AG04450 (cell line): ENCODE results near the gene ADIPOR1. TPM values are rescaled to one million over a fixed set of nuclear protein-coding genes. Genes with fewer than 3 reads are reported as not detected.
"Not testable (repeated sequence)": the region's sequence is repeated elsewhere in the genome, so short reads cannot be mapped to it uniquely, and the experiment has no call there.

Source experiments
- CTCF ChIA-PET: fragments of 300-600, 350-600 bp; formaldehyde crosslinking; extraction: SDS; loops from one replicate; lab custom pipeline; 2022; ENCODE audit warnings: antibody characterized with exemption, inconsistent platforms; lab: Charles Lee
- POLR2A ChIA-PET: fragments of 350-600 bp; formaldehyde crosslinking; extraction: SDS; loops from one replicate; lab custom pipeline; 2021; ENCODE audit warnings: antibody characterized with exemption, inconsistent platforms; lab: Yijun Ruan, JAX
- DNase-seq: peaks from one replicate; pipeline ENCODE4 v3.0.0-alpha.2; 2011; ENCODE audit warnings: low read depth, low spot score
- H3K27ac ChIP-seq: one replicate; pipeline ENCODE4 v1.5.1; 2012; ENCODE audit warnings: low read depth, low read length, control low read depth
- H3K27me3 ChIP-seq: one replicate; pipeline ENCODE4 v1.6.0; 2012; ENCODE audit warnings: low read length; ENCODE audit not compliant: control insufficient read depth, insufficient read depth
- H3K4me3 ChIP-seq: 2 replicates; pipeline ENCODE4 v1.5.1; 2011; ENCODE audit warnings: mild to moderate bottlenecking, low read depth, low read length, control low read depth
- H3K9me3 ChIP-seq: 2 replicates; pipeline ENCODE4 v1.5.1; 2012; ENCODE audit warnings: low read length; ENCODE audit not compliant: control insufficient read depth, insufficient read depth
- CTCF ChIP-seq: IDR thresholded peaks from 2 replicates; pipeline ENCODE4 v1.5.1; 2011; ENCODE audit warnings: low read depth, low read length, control low read depth, inconsistent platforms
- polyA minus RNA-seq: library from RNA; depleted of rRNA, polyadenylated mRNA; stranded (reverse); fragments of >200 nt; gene quantifications from 2 replicates; pipeline ENCODE4 v1.2.3, GENCODE V29; 2011; rRNA and poly(A)+ RNA removed
- polyA plus RNA-seq: library from polyadenylated mRNA; depleted of rRNA; stranded (reverse); fragments of >200 nt; gene quantifications from 2 replicates; pipeline ENCODE4 v1.2.3, GENCODE V29; 2011; rRNA removed

The ADIPOR1 gene, protein sequence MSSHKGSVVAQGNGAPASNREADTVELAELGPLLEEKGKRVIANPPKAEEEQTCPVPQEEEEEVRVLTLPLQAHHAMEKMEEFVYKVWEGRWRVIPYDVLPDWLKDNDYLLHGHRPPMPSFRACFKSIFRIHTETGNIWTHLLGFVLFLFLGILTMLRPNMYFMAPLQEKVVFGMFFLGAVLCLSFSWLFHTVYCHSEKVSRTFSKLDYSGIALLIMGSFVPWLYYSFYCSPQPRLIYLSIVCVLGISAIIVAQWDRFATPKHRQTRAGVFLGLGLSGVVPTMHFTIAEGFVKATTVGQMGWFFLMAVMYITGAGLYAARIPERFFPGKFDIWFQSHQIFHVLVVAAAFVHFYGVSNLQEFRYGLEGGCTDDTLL
- 120 and 124 TPM in 2 replicates for polyA plus RNA-seq
- polyA minus RNA-seq, result 135 and 152 TPM in 2 replicates

- Histone ChIP-seq H3K27me3 (no peaks in the 10 kb centered on the region), H3K9me3 (no peaks in the 10 kb centered on the region; the same call in 1 of the 2 replicates), H3K27ac (peak within 1 kb of the TSS; percentile 61), H3K4me3 (peak within 1 kb of the TSS; percentile 90)
- ChIA-PET CTCF (no interaction called here), POLR2A (no interaction called here)
- no peak for TF ChIP-seq CTCF
- DNase-seq, result no peak
These were observed at the start of gene ADIPOR1 for GRCh38 chr1:202957733-202958543. TSS of gene ADIPOR1 (minus strand) at chr1:202958312. CDS start at chr1:202951070, 7,242 bp downstream.

- TF ChIP-seq CTCF, result no peak
These were observed 49.1 kb upstream of the ADIPOR1 start, which contains the start of gene TMEM183A for GRCh38 chr1:203006948-203007871. TSS of gene TMEM183A (plus strand) at chr1:203007374. CDS start at chr1:203007466, 92 bp downstream.

DNA sequence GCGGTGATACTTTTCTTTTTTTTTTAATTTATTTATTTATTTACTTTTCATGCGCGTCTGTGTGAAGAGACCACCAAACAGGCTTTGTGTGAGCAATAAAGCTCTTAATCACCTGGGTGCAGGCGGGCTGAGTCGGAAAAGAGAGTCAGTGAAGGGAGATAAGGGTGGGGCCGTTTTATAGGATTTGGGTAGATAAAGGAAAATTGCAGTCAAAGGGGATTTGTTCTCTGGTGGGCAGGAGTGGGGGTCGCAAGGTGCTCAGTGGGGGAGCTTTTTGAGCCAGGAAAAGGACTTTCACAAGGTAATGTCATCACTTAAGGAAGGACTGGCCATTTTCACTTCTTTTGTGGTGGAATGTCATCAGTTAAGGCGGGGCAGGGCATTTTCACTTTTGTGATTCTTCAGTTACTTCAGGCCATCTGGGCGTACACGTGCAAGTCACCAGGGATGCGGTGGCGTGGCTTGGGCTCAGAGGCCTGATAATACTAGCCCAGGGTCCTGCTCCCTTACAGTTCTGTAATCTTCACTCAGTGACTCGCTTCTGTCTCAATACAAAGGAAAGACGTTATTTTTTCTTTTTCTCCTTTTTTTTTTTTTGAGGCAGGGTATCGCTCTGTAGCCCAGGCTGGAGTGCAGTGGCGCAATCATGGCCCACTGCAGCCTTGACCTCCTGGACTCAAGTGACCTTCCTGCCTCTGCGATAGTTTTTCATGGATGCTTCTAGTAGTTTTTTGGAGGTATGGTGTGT is 47.5 kb upstream of the ADIPOR1 start:
- H3K9me3 ChIP-seq, H3K27ac ChIP-seq, H3K27me3 ChIP-seq, H3K4me3 ChIP-seq, POLR2A ChIA-PET, DNase-seq: not testable (repeated sequence)
- CTCF ChIA-PET, result interaction anchor here (1.0 to 1.3 kb wide), 2 partner anchors 17 to 262 kb away, joined by 3 to 7 read pairs; no protein-coding TSS in a partner anchor

More at GRCh38 chr1:203006948-203007871, 49.1 kb upstream of the ADIPOR1 start, which contains the start of gene TMEM183A:
- H3K27ac ChIP-seq, result peak within 1 kb of the TSS; percentile 57
- H3K4me3 ChIP-seq, result peak within 1 kb of the TSS; percentile 70
- H3K9me3 ChIP-seq, result no peaks in the 10 kb centered on the region
- peak; percentile 89 for DNase-seq
- POLR2A ChIA-PET, result interaction anchor here (0.6 to 1.6 kb wide), 7 partner anchors 12 to 121 kb away, joined by 3 to 6 read pairs (median 5); partner anchors contain the start of genes KLHL12 and PPFIA4
- no peaks in the 10 kb centered on the region for H3K27me3 ChIP-seq
- CTCF ChIA-PET, result interaction anchor here (0.6 to 1.1 kb wide), 3 partner anchors 258 to 263 kb away, joined by 3 to 6 read pairs (median 4); no protein-coding TSS in a partner anchor

GRCh38 chr1:203002951-203003350 is 44.8 kb upstream of the ADIPOR1 start:
- ChIA-PET POLR2A (no interaction called here), CTCF (no interaction called here)
- no peak for TF ChIP-seq CTCF
- DNase-seq, result no peak
- Histone ChIP-seq H3K27me3 (no peaks in the 10 kb centered on the region), H3K27ac (no peak overlapping the region), H3K4me3 (no peak overlapping the region), H3K9me3 (no peaks in the 10 kb centered on the region)
